NCI-H1694 treated with DMSO at 0.1 percent for 48 hours (cell line): ENCODE results near the gene CGNL1.

Experiments used
- DNase-seq: peaks from one replicate; lab custom pipeline; 2025; lab: John Stamatoyannopoulos, UW

The CGNL1 gene

DNA sequence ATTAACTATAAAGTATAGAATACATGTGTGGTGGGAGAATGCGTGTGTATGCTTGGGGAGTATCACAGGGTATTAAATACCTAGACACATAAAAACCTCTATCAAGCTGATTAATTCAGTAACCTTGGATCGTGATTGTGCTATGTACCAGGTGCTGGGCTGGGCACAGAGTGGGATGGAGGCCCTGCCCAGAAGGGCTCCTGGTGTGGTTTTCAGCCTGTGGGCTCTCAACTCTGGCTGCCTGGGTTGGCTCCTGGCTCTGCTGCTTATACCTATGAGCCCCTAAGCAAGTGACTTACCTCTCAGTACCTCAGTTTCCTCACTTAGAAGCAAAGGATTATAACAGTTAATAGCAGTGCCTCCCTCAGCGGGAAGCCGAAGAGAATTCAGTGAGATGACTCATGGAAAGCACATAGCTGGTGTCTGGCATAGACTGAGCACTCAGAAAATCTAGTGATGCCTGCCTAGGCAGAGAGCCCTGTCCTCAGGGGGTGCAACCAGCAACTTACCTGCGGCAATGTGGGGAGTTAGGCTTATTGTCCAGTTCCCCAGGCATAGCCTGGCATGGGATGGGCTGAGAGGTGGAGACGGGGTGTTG is 124.8 kb downstream of the CGNL1 start:
- DNase-seq, result no peak

GRCh38 chr15:57502116-57502515 is 125.8 kb downstream of the CGNL1 start:
- DNase-seq, result no peak

- no peak for DNase-seq
Measured at GRCh38 chr15:57503051-57503702, 126.9 kb downstream of the CGNL1 start.

GRCh38 chr15:57503911-57504598 is 127.8 kb downstream of the CGNL1 start:
- DNase-seq, result no peak

DNA sequence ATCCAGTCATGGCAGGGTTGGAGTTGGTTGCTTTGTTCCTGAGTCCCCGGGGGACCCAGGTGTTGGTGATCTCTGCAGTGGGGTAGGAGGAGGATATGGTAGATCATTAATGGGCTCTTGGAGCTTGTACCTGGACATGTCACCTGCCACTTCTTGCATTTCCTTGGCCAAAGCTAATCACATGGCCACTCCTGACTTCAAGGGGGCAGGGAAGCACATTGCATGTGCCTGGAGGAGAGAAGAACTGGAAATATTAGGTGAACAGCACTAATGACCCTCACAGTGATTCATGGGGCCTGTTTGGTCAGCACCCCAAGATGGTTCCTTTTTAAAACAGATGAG is 128.3 kb downstream of the CGNL1 start:
- DNase-seq, result no peak

DNA sequence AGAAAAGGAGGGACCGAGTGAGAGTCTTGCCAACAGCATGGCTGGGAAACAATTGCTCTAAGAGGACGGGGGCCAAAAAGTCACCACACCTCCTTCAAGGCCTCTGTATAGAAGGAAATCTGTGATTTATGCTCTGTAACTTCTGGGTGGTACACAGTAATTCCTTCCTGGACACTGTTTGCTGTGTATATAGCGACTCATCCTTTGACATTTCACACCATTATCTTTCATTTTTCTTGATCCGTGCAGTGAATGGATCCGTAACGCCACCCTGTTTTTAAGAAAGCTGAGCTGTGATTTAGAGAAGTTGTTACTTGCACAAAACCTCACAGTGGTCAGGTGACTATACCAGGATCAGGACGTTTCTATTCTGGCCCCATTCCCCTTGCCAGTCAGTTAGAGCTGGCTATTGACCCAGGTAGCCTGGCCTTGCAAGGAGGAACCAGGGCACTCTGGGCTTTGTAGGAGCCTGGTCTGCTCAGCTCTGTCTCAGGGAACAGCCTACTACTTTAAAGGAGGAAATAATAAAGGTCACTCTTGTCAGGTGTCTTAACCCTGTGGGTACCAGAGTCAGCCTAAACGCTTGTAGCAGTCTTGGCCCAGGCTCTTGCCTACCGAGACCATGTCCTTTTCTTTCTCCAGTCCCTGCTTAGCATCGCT is 128.9 kb downstream of the CGNL1 start:
- DNase-seq, result no peak

- no peak for DNase-seq
Measured at GRCh38 chr15:57505949-57506391, 129.7 kb downstream of the CGNL1 start.

DNA sequence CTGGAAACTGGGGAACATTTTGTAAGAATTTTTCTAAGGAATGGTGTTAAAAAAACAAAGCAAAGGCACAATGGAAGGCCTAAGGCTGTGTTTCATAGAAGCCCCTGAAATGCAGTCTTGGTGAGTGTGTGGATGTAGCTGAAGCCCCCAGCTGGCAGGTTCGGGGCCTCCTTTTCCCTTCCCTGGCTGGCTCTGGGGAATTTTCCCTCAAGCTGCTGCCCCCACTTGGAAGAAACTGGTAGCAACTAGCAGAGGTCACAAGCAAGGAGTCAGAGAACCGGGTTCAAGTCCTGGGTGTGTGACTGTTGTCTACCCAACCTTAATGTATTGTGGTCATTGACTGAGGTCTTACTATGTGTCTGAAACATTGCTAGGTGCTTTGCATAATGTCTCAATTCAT is 130.1 kb downstream of the CGNL1 start:
- no peak for DNase-seq

DNA sequence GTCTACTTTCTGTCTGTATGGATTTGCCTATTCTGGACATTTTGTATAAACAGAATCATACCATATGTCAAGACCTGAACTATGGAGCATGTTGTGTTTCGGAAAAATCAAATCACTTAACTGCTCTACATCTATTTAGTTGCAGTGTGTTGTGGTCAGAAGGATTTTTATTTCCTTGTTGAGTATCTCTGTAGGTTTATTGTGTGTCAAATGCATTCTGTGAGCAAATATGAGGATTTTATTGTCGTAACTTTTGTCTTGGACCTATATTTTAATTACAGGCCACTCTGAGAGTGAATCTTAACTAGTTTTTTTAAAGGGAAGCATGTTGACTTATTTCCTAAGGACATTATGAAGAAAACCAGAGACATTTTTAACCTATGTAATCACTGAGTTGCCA is 130.8 kb downstream of the CGNL1 start:
- DNase-seq, result no peak

DNA sequence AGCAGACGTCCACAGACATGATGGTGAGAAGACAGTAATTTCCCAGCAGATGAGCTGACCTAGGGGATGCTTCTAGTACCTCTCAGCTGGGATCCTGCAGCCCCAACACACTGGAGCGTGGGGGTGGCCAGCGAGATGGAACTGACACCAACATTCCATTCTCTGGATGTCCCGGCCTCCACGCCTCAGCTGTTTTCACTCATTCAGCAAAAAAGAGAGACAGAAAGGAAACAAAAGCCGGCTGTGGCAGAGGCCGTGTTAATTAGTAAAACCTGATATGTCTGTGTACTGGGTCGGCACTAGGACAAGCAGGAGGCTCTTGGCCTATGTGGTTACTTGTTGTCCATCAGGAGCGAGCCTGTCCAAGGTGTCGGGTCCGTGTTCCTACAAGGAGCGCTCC is 132.8 kb downstream of the CGNL1 start:
- no peak for DNase-seq

DNA sequence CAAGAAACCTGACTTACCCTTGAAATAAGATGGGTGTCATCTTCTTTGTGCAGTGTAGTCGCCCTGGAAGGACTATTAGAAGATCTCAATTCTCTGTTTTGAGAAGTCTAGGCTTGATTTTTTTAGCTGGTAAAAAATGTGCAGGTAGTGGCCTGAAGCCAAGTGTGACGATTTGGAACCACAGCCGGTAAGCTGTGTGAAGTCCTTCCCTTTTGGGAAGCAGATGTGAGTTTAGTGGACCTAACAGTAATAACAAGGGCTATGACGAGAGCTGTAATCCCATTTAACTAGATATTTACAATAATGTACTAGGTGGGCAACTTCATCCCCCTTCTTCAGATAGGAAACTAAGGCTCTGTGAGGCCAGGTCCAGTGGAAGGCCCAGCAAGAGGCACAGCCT is 133.7 kb downstream of the CGNL1 start:
- no peak for DNase-seq

GRCh38 chr15:57510647-57511046 is 134.3 kb downstream of the CGNL1 start:
- DNase-seq, result peak; percentile 23

DNA sequence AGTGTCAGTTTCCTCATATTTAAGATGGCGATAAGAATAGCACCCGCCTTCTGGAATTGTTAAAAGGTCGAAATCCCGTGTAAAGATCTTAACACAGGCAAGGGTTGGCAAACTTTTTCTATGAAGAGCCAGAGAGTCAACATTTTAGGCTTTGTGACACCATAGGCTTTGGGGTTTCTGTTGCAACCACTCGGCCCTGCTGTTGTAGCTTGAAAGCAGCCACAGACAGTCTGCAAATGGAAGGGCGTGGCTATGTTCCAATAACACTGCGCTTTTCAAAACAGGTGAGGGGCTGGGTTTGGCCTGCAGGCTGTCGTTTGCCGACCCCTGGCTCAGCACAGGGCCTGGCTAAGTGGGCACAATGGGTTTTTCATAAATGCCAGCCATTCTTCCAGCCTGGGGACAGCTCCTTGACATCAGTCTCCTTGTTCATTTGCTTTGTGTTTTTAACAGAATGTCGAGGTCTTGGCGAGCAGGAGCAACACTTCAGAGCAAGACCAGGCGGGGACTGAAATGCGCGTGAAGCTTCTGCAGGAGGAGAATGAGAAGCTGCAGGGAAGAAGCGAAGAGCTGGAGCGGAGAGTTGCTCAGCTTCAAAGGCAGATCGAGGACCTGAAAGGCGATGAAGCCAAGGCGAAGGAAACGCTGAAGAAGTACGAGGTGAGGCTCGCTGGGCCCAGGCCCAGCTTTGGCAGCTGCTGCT is 140.2 kb downstream of the CGNL1 start:
- DNase-seq, result no peak

DNA sequence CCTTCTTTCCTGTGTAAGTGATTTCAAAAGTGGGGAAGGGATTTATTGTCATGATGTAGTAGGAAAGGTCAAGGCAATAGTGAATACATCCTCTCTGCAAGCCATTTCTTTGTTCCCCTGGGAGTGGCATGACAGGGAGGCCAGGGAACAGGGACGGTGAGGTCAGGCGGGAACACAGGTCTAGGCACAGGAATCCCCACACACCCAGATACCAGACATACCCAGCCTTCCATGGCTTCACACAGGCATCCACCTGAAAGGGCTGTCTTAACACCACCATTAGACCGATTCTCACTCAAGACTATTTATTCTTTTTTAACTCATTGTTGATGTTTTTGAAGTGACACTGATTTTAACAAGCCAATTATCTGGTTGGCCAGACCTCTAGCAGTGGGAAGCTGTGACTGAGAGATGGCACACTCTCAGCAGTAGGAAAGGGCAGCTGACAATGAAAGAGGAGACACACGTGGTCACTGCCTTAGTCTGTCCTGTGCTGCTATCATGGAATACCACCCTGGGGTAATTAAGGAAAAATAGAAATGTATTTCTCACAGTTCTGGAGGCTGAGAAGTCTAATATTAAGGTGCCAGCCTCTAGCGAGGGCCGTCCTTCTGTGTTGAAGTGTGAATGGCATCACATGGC is 140.8 kb downstream of the CGNL1 start:
- DNase-seq, result no peak

DNA sequence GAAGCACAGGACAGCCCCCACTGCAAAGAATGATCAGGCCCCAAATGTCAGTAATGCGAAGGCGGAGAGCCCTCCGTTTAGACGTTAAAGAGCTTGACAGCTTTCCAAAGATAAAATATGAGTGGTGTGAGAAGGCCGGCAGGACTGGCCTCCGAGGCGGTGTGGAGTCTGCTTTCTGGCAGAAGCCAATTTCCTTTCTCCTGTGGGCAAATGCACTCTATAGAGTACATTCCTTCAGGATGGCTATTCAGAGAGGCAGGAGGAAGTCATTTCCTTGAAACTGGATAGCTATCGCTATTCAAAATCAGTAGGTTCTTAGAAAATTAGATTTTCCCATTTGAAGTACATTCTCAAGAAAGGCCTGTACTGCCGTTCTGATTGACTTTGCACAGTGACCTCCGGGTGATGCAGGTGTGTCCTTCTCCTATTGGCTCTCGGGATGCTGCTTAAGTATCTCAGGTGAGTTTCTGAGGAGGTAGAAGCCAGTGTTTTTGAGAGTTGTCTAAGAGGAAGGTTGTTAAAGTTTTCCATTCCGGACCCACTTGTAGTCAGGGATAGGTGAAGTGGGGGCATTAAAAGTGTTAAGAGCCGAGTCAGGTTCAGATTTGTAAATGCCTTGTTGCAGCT is 142.6 kb downstream of the CGNL1 start:
- no peak for DNase-seq

DNA sequence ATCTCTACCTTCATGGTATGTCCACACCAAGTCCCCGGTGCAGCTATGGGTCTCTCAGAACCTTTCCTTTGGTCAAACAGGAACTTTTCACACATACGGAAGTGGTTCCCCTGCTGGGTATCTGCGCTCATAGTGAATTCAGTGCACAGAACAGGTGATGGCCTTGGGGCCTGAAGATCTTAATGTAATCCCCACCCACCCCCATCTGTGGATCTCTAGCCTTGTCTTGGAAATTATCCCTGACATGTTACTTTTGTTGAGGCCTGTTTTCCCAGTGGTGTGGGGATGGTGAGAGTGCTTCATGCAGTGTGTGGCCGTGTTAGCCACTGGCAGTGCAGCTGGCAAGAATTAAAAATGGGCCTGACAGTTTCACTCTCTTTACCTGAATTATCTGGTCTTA is 143.5 kb downstream of the CGNL1 start:
- no peak for DNase-seq

DNA sequence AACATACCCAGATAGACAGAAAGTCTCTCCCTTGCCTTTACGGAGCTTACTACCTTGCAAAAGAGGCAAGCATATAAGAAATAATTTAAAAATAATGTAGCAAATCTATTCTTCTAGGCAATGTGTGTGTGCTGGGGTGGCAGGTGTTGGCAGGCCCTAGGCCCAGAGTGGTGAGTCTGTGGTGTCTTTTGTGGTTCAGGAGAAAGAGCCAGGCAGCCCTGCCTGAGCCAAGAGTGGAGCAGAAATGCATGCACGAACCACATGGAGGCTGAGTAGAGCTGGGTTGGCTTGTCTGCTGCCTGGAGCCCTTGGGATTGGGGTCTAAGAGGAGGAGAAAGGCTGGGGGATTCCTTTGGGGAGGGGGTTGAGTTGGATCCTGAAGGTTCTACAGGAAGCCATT is 145.2 kb downstream of the CGNL1 start:
- DNase-seq, result no peak

DNA sequence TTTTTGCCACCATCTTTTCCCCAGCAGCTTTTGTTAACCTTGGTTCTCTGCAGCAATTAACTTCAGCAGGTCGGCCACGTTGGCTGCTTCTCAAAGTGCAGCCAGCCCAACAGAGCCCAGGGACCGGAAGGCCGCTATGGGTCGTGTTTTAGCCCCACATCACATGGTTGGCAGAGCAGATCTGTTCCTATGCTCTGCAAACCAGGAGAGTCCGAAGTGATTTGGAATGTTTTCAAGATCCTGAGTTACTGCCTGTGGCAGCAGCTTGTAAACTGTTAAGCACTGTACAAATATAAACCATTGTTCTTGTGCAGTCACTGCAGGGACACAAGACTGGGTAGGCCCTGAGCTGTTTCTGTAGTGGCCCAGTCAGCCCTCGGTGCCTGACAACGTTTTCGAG is 145.8 kb downstream of the CGNL1 start:
- no peak for DNase-seq

- no peak for DNase-seq
Measured at GRCh38 chr15:57525581-57525980, 149.3 kb downstream of the CGNL1 start.

- no peak for DNase-seq
Measured at GRCh38 chr15:57526076-57526475, 149.8 kb downstream of the CGNL1 start.

- no peak for DNase-seq
Measured at GRCh38 chr15:57526615-57527014, 150.3 kb downstream of the CGNL1 start.
